ENCODE measurements around the gene TM4SF1.
"Not testable (repeated sequence)": the region's sequence is repeated elsewhere in the genome, so short reads cannot be mapped to it uniquely, and the experiment has no call there.

Gene TM4SF1

GRCh38 chr3:149337486-149337885, 40.0 kb downstream of the TM4SF1 start:
- not testable (repeated sequence) for FAIRE-seq

GRCh38 chr3:149336925-149337324, 40.5 kb downstream of the TM4SF1 start:
- FAIRE-seq = no peak

GRCh38 chr3:149333176-149333859, 44.1 kb downstream of the TM4SF1 start, which contains the start of gene TM4SF18:
TM4SF18 (minus strand) TSS chr3:149333636; CDS start chr3:149333382, 254 bp downstream.
- FAIRE-seq = no peak

GRCh38 chr3:149332771-149333170, 44.7 kb downstream of the TM4SF1 start:
- peak; percentile 97 for FAIRE-seq

DNA sequence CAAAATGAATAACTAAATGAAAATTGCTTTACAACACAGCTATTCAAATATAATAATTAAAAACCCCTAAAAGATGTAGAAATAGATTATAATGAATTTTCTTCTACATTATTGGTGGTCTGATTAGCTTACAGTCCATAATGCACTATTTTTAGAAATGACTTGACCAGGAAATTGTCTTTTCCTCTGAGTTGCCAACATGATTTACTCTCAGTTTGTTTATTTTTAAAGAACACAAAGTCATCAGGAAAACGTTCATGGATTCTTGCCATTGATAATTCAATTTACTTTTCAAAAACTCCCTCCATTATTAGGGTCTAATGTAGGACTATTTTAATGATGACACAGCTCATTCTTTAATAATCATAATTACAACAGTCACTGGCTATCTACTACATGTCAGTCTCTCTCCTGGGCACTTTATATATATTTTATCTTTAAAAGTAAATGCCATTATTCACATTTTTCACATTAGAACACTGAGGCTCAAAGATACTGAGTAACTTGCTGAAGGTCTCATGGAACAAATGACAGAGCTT, 45.2 kb downstream of the TM4SF1 start:
- no peak for FAIRE-seq

DNA sequence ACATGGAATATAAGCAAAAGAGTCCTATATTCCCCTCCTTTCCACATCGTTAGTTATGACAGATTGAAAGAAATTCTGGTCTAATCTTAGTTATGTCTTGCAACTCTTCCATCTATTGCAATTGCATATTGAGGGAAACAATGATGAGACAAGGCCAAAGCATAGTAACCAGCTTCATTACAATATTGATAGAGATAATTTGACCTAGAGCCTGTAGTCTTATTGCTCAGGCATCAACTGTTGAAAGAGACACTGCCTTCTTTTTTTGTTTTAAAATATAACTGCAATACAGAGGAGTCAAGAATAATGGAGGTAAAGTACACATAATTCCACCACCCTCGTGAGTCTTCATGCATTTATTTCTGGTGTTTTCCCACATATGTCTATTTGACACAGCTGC, 46.1 kb downstream of the TM4SF1 start:
- FAIRE-seq = peak; percentile 3

- FAIRE-seq = peak; percentile 32
These were observed 46.7 kb downstream of the TM4SF1 start for GRCh38 chr3:149330609-149331331.

GRCh38 chr3:149327156-149327555, 50.3 kb downstream of the TM4SF1 start:
- no peak for FAIRE-seq

DNA sequence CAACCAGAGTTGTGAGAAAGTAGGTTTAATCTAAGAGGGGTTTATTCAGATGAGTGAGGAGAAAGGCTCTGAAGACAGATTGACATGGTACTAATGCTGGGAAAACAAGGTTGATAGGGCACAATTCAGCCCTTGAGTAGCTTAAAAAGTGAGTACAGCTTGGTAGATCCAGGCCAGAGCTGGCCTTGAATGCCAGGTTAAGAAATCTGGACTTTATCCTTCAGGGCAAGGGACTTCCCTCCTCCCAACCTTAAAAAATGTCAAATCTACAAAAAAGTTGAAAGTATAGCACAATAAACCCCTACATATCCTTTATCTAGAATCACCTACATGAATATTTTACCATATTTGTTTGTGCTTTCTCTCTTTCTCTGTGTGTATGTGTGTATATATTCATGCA, 51.9 kb downstream of the TM4SF1 start:
- FAIRE-seq = no peak

DNA sequence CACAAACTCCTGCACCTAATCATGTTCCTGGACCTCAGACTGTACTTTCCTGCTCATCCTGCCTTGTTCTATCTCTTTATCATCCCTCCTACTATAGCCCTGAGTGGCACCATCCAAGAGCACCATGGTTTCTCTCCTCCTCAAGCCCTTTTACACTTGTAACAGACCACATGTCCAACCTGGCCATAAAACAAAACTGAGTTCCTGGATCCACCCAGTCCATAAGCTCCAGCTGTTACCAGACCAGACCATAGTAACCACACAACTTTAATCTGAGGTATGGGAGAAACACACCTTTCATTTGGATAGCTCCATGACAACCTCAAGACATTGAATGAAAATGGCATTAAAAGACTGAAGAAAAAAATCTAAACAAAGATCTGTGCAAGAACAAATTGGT, 53.1 kb downstream of the TM4SF1 start:
- no peak for FAIRE-seq

DNA sequence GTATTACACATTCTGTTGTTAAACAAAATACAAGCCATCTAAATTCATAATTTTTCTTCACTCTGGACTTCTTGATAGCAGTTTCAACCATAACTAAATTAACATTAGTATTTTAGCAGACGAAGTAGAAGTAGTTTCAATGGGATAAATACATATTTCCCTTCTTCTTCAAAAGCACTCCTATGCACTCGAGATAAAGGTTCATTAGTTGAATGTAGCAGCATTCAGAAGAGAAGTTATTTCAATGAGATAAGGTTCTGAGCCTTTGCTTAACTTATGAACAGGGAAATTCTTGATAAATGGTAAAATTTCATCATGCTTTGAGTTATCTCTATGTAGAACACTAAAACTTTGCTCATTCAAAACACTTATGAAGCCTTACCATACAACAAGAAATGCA, 55.8 kb downstream of the TM4SF1 start:
- no peak for FAIRE-seq

- FAIRE-seq = no peak
These were observed 56.3 kb downstream of the TM4SF1 start for GRCh38 chr3:149321136-149321535.

DNA sequence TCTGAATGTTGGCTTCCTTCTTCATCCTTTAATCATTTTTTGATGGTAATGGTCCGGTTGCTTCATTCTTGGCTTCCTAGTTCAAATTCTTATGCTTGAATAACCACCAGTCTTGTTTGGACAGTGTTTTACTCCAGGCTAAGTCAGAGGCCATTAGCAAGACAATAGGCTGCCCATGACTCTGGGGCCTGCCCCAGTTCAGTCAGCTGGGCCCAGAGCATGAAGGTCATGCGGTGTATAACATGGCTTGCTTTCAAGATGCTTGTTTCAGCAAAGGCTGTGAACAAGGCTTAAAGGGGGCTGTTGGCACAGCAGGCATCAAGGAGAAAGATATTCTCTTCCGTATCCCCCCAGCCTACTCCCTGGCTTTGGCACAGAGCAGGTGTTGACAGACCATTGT, 57.7 kb downstream of the TM4SF1 start:
- FAIRE-seq = peak; percentile 74

All from TTC549 (cell line).